Lower lobe of right lung (tissue), 2 donors: ENCODE measurements around the gene CLRN2. TPM values are rescaled to one million over a fixed set of nuclear protein-coding genes. Genes with fewer than 3 reads are reported as not detected.

Source experiments
- ATAC-seq, 2 donors: fragments of 200-7000 bp; cut with Tn5 transposase; one replicate each; pipeline ENCODE4 v1.9.1; 2020 to 2022; ENCODE audit warnings: mild to moderate bottlenecking in 2 of 2, moderate library complexity in 2 of 2
- DNase-seq: peaks from one replicate; pipeline ENCODE4 v3.0.0-alpha.2; 2020
- H3K27ac ChIP-seq: fragments of 200-600 bp; one replicate; pipeline ENCODE4 v1.8.0; 2022
- H3K27me3 ChIP-seq: fragments of 200-600 bp; one replicate; pipeline ENCODE4 v1.8.0; 2022; ENCODE audit warnings: low read depth
- H3K36me3 ChIP-seq: fragments of 200-600 bp; one replicate; pipeline ENCODE4 v1.8.0; 2022; ENCODE audit warnings: mild to moderate bottlenecking
- H3K4me1 ChIP-seq: fragments of 200-600 bp; one replicate; pipeline ENCODE4 v1.8.0; 2022
- H3K4me3 ChIP-seq: fragments of 200-600 bp; one replicate; pipeline ENCODE4 v1.8.0; 2022; ENCODE audit warnings: mild to moderate bottlenecking
- H3K9me3 ChIP-seq: fragments of 200-600 bp; one replicate; pipeline ENCODE4 v1.8.0; 2022
- CTCF ChIP-seq: fragments of 200-600 bp; IDR thresholded peaks from one replicate; pipeline ENCODE4 v1.8.0; 2022; ENCODE audit warnings: antibody characterized with exemption, mild to moderate bottlenecking
- intact Hi-C: fragments of 100-400 bp; cut with DNase I; formaldehyde crosslinking; loops from one replicate; pipeline ENCODE4 v1.11.0; 2022
- total RNA-seq: library from RNA; stranded (reverse); fragmentation: NEBNext Ultra II Directional; extraction: Animal tissue kit (Norgen Biotek cat#: 25700); gene quantifications from one replicate; pipeline ENCODE4 v1.2.1, GENCODE V29; 2021
- donor health status: DM: no; HTN: yes; CAD: no; lungs with severe emphysema.

CLRN2 gene
- total RNA-seq, 1 donor from 2014 or later: not detected

GRCh38 chr4:17493619-17494018 lies 21.3 kb upstream of the CLRN2 start:
- DNase-seq: no peak
- intact Hi-C loops: no loop called here
- no peak for ATAC-seq
- H3K4me1 ChIP-seq: peaks cover 11% of the 10 kb centered on the region
- H3K36me3 ChIP-seq: peaks cover 80% of the 10 kb centered on the region
- H3K4me3 ChIP-seq: no peak overlapping the region
- TF ChIP-seq CTCF: no peak
- H3K27ac ChIP-seq: no peak overlapping the region
- H3K27me3 ChIP-seq: no peaks in the 10 kb centered on the region
- H3K9me3 ChIP-seq: no peaks in the 10 kb centered on the region

GRCh38 chr4:17494258-17495190 lies 20.4 kb upstream of the CLRN2 start:
- Histone ChIP-seq H3K9me3 (no peaks in the 10 kb centered on the region), H3K4me1 (peaks cover 11% of the 10 kb centered on the region), H3K27ac (no peak overlapping the region), H3K4me3 (no peak overlapping the region), H3K36me3 (peaks cover 80% of the 10 kb centered on the region), H3K27me3 (no peaks in the 10 kb centered on the region)
- DNase-seq (no peak), ATAC-seq (no peak)
- intact Hi-C loops: no loop called here
- no peak for TF ChIP-seq CTCF

GRCh38 chr4:17497890-17498523 lies 17.0 kb upstream of the CLRN2 start:
- intact Hi-C loops: no loop called here
- Histone ChIP-seq H3K27ac (no peak overlapping the region), H3K4me1 (no peaks in the 10 kb centered on the region), H3K9me3 (no peaks in the 10 kb centered on the region), H3K27me3 (no peaks in the 10 kb centered on the region), H3K36me3 (peaks cover 86% of the 10 kb centered on the region), H3K4me3 (no peak overlapping the region)
- ATAC-seq: peak; percentile 81 to 82
- TF ChIP-seq CTCF: no peak
- peak; percentile 51 for DNase-seq

- H3K27ac ChIP-seq: no peak overlapping the region
- no peaks in the 10 kb centered on the region for H3K27me3 ChIP-seq
- intact Hi-C loops: no loop called here
- no peaks in the 10 kb centered on the region for H3K9me3 ChIP-seq
- peaks cover 89% of the 10 kb centered on the region for H3K36me3 ChIP-seq
- no peaks in the 10 kb centered on the region for H3K4me1 ChIP-seq
- ATAC-seq (no peak), DNase-seq (no peak)
- H3K4me3 ChIP-seq: no peak overlapping the region
- no peak for TF ChIP-seq CTCF
Observed at GRCh38 chr4:17500574-17500973, 14.4 kb upstream of the CLRN2 start.

GRCh38 chr4:17502756-17503155 lies 12.2 kb upstream of the CLRN2 start:
- no peak for TF ChIP-seq CTCF
- intact Hi-C loops: no loop called here
- no peaks in the 10 kb centered on the region for H3K4me1 ChIP-seq
- H3K36me3 ChIP-seq: peaks cover 91% of the 10 kb centered on the region
- no peak overlapping the region for H3K4me3 ChIP-seq
- ATAC-seq (no peak), DNase-seq (no peak)
- H3K27me3 ChIP-seq: no peaks in the 10 kb centered on the region
- H3K9me3 ChIP-seq: no peaks in the 10 kb centered on the region
- H3K27ac ChIP-seq: no peak overlapping the region
